Fibroblast of villous mesenchyme (primary cell): Measurements from ENCODE around the gene STRA8. TPM values are rescaled to one million over a fixed set of nuclear protein-coding genes. Genes with fewer than 3 reads are reported as not detected.

Experiments used
- DNase-seq: peaks from one replicate; pipeline ENCODE4 v3.0.0-alpha.2; 2010; ENCODE audit warnings: low read depth
- H3K4me3 ChIP-seq: 2 replicates; pipeline ENCODE4 v1.5.1; 2011; ENCODE audit warnings: low read depth, mild to moderate bottlenecking, low read length
- total RNA-seq: library from RNA; depleted of rRNA; stranded (reverse); fragments of >200 nt; gene quantifications from 2 replicates; pipeline ENCODE4 v1.2.3, GENCODE V29; 2012
- TF ChIP-seq, protein P1 (sequence below): IDR thresholded peaks from 2 replicates; pipeline ENCODE4 v1.5.1; 2012; ENCODE audit warnings: low read depth, mild to moderate bottlenecking, low read length; ENCODE audit not compliant: insufficient read depth

The STRA8 gene
- total RNA-seq, 1 donor = not detected

DNA sequence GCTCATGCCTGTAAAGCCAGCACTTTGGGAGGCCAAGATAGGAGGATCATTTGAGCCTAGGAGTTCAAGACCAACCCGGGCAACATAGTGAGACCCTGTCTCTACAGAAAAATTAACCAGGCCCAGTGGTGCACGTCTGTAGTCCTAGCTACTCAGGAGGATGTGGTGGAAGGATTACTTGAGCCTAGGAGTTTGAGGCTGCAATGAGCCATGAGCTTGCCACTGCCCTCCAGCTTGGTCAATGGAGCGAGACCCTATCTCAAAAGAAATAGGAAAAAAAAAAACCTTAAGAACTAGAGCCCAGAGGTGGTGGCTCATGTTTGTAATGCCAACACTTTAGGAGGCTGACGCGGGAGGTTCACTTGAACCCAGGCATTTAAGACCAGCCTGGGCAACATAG lies 2.2 kb downstream of the STRA8 start:
- TF ChIP-seq, protein P1, sequence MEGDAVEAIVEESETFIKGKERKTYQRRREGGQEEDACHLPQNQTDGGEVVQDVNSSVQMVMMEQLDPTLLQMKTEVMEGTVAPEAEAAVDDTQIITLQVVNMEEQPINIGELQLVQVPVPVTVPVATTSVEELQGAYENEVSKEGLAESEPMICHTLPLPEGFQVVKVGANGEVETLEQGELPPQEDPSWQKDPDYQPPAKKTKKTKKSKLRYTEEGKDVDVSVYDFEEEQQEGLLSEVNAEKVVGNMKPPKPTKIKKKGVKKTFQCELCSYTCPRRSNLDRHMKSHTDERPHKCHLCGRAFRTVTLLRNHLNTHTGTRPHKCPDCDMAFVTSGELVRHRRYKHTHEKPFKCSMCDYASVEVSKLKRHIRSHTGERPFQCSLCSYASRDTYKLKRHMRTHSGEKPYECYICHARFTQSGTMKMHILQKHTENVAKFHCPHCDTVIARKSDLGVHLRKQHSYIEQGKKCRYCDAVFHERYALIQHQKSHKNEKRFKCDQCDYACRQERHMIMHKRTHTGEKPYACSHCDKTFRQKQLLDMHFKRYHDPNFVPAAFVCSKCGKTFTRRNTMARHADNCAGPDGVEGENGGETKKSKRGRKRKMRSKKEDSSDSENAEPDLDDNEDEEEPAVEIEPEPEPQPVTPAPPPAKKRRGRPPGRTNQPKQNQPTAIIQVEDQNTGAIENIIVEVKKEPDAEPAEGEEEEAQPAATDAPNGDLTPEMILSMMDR = no peak
- no peak overlapping the region for H3K4me3 ChIP-seq
- no peak for DNase-seq

DNA sequence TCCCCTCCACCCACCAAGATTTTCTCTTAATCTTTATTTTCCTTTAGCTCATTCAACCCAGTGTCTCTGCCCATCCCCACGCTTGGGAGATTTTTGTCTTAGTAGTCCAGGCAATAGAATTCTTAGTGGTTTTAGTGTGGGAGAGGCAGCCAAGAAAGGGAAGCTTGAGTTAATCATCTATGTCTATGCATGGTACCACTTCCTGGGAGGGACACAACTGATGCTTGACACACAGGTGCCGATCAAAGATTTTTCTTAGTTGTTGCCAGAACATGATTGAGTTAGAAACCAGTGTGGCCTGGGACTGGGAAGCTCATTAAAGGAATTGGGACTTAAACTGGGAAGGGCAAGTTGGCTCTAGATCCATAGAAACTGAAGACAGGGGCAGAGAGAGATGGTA lies 3.1 kb downstream of the STRA8 start:
- TF ChIP-seq, protein P1 = no peak
- DNase-seq = no peak
- no peak overlapping the region for H3K4me3 ChIP-seq

DNA sequence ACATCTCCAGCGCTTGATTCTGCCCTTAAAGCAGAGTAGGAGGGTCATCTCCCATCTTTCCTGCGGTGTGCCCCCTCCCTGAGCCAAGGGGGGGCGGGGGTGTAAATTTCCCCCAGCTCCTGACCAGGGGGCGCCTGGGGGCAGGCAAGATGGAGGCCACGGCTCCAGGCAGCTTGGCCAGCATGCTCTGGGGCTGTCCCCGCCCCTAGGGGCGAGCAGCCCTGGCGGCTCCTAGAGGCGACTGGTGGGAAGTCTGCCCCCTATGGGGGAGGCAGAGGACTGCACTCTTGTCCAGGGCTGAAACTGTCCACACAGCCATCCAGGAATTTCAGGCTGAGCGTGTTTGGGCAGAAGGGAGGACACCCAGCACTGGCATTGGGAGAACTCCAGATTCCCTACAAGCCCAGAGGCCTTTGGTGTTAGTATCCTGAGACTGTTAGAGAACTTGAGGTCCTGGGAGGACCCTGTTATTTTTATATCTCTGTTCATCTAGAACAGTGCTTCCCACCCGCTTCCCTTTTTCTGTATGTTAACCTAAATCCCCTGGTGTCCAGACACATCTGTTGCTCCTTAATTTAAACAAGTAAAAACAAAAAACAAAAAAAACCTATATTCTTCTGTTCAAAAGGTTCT lies 4.6 kb downstream of the STRA8 start:
- TF ChIP-seq, protein P1 = peak; percentile 42
- no peak overlapping the region for H3K4me3 ChIP-seq
- no peak for DNase-seq

DNA sequence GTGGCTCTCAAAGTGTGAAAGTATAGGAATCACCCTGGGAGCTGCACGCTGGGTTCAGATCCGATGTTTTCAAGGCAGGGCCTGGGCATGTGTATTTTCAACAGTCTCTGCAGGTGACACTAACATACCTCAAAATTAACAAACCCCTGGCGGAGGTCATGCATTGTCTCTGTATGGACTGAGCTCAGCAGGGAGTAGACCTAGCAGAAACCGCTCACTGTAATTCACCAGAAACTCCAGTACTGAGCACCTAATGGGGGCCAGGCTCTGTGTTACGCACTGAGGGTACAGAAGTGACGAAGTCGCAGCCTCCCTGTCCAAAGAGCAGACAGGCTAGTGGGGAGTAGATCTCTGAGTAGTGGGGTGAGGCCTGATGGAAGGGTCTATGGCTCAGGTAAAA lies 5.6 kb downstream of the STRA8 start:
- DNase-seq = no peak
- no peak overlapping the region for H3K4me3 ChIP-seq
- TF ChIP-seq, protein P1 = no peak

DNA sequence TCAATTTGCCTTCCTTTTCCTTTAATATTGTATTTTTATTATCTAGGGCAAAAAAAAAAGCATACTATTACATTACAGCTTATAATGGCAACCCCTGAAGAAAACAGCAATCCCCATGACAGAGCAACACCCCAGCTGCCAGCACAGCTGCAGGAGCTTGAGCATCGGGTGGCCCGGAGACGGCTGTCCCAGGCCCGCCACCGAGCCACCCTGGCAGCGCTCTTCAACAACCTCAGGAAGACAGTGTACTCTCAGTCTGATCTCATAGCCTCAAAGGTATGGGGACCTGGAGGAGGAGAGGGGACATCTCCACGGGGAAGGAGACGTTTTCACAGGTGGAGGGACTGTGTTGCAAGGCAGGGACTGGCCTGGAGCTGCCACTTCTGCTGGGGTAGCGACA lies 6.8 kb downstream of the STRA8 start:
- no peak for DNase-seq
- TF ChIP-seq, protein P1 = no peak
- H3K4me3 ChIP-seq = no peak overlapping the region

DNA sequence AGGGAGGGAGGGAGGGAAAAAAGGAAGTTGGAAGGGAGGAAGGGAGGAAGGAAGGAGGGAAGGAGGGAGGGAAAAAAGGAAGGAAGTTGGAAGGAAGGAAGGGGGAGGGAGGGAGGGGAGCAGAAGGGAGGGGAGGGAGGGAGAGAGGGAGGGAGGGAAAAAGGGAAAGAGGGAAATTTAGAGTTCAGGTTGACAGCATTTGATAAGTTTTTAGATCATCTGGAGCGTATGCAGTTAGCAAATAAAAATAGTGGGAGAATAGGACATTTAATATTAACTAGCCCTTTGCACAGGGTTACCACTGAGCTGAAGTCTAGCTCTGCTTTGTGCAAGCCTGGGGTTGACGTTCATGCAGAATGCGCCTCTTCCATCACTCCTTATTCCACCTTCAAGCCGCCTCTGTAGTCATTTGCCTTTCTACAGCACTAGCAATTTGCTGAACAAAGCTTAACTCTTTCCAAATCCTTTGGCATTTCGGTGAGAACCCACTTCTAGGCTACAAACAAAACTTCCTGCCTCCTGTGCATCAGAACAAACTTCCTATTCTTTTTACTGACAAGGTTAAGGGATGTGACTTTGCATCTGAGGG lies 8.6 kb downstream of the STRA8 start:
- H3K4me3 ChIP-seq = no peak overlapping the region
- TF ChIP-seq, protein P1 = no peak
- no peak for DNase-seq
